ENCODE results near the gene CPNE4.

CPNE4 gene

GRCh38 chr3:131564812-131565211 is 470.0 kb downstream of the CPNE4 start:
- no peak for DNase-seq

DNA sequence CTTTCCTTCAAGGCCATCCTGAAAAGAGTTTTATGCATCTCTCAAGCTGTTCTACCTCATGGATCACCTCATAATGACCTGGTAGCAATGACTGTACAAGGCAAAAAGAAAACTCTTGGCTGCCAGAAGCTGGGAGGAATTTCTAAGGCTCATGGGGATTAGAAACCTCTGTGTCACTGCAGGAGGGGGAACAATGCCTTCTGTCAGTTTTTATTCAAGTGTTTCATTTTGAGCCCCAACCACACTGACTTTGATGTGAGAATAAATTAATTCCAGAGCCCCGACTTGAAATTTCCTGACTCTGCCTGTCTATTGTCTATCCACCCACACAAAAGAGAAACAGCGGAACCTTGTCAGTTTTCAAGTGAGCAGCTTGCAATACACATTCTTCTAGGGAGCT is 473.3 kb downstream of the CPNE4 start:
- no peak for DNase-seq

DNA sequence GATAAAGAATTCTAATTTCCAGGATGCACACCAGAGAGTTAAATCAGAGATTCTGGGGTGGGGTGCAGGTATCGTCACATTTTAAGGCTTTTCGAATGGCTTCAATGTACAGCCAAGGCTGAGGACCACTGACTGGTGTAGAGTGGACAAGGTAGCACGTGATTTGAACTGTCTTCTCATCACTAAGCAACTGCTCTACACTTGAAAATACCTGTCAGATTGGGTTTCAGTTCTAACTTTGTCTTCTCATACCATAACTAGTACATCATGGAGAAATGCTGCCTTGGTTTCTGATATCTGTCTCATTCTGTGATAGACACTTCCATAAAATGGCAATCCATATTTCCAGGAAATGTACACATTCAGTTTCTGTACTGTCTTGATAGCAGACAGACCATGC is 474.0 kb downstream of the CPNE4 start:
- DNase-seq, result no peak

DNA sequence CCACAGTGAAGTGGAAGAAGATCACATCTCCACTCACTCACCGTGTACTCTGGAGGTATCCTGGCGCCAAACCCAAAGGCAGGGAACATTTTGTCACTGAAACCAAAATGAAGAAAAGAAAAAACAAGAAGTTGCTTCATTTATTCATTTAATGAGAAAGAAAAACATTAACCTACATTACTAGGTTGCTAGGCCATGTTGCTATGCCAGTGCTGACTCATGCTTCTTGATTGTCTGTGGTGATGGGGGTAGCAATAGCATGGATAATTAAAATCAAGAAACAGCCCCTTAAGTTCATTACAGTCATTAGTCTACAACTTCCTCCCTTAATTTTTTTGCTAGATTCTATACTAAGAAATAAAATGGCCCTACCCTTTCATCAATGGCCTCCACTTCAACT is 479.4 kb downstream of the CPNE4 start:
- DNase-seq, result no peak

DNA sequence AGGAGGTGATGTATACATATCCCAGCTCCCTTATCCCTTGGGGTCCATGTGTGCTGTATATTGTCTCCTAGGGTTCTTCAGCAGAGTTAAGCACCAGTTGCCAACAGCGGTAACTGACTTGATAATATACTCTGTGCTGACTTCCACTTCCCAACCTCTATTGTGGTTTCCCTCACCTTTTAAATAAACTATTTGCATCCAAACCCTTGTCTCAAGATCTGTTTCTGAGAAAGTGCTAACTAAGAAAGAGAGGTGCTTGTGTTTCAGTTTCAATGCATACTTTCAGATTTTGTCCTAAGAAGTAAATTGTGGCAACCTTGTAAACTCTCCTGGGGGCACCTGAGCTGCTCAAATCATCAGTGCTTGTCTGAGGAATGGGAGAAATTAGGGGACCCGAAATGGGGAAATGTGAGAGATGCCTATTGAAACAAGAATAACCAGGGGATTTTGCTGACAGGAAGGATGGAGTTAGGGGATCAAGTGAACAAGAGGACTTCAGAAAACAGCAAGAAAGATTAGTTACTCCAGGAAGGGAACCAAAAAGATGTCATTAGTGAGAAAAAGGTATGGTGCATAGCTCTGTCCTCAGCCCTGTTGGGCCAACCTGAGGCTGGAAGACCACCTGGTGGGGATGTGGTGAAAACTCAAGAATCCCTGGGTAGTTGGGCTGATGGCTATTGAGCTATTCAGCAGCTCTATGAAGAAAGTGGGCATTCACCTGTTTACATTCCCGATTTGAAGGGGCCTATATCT is 481.1 kb downstream of the CPNE4 start:
- DNase-seq, result no peak

DNA sequence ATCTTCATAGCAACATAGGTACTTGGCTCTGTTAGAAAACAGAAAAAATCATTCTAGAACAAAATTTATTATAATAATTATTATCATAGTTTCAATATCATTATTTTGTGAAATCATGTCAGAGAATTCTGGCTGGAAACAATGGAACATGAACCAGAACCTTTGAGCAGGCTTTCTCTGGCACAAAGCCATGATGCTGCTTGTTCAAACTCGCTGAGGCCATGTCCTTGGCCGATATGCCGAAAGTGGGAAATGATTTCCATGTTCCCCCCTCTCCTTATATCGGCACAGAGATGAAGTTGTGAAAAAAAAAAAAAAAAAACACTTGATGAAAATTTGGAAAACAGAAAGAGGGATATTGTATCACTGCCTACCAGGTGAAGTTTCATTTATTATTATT is 483.1 kb downstream of the CPNE4 start:
- no peak for DNase-seq

DNA sequence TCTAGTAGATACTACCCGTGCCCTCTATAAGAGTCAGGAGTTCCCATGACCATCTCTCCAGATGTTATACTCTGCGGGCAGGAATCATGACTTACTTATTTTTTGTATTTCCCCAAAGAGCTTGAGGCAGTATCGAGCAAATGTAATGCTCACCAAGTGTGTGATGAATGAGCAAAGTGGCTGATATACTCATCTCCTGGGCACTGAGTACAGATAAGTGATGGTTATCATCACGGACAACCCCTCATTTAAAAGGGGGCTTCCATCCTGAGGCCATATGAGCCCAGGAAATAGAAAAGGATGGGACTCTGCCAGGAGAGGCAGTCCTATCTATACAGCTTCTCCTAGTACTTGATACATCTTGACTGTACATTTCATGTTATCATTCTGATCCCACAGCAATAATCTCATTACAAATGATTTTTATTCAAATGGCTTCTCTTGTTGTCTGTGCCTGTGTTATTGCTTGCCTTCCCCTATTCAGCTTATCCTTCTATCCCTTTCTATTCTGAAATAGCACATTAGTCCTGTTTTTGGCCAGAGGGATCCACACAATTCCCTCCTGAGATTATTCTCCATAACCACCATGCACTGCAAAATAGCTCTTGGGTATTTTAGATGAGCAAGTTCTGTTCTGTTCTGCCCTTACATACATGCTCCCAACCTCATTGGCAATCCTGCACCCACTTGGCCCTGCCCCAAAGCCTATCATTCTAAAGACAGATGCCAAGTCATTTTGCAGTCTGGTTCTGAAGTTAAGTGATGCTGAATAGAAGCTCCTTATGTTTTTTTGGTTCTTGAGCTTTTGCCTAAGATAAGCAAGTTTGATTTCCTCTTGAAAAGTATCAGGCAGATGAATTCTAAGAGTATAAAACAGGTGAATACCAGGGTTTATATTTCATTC is 484.0 kb downstream of the CPNE4 start:
- DNase-seq, result no peak

DNA sequence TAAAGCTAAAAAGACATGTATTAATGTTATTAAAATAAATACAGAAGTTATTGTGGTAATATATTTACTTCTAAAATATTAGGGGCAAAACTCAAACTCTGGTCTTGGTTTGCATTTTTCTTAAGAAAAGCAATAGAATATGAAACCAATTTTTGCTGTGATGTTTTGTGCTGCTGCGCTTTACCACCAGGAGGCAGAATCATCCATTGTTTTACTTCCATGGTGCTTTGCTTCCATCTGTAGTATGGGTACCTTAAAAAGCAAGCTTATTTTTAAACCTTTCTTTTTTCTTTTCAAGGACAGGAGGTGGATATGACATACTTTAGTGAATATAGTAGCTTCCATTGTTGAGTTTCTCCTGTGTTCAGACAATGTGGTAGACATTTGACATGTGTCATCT is 485.5 kb downstream of the CPNE4 start:
- no peak for DNase-seq

DNA sequence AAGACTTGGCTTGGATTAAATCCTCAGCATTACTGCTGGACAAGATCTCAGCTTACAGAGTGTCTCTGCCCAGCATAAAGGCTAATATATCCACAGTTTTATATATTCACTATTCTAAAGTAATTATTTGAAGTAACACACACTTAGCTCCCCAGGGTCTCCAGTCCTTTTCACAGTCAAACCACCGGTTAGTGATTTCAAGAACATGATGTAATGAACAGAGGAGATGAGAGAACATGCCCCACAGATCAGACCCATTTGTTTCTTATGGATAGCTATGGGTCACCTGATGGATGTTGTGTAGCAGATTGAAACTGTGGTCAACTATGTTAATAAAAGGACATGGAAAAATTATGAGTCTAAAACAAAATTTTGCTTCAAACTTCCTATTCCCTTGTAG is 487.2 kb downstream of the CPNE4 start:
- DNase-seq, result no peak

DNA sequence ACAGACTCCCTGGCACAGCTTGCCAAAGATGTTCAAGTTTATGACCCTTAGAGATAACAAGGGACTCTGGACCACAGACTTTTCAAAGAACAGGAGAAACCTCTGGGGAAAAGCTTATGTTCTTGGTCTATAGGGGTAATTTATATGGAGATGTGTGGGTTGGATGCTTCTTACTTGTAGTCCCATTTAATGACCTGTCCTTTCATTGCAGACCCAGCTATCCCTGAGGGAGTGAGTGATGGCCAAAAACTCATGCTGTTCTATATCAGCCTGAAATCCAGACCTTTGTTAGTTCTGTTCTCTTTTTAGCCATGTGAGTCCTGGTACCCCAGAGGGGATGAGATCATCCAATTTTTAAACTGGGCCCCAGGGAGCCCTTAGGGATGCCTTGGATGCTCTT is 488.4 kb downstream of the CPNE4 start:
- DNase-seq, result no peak

DNA sequence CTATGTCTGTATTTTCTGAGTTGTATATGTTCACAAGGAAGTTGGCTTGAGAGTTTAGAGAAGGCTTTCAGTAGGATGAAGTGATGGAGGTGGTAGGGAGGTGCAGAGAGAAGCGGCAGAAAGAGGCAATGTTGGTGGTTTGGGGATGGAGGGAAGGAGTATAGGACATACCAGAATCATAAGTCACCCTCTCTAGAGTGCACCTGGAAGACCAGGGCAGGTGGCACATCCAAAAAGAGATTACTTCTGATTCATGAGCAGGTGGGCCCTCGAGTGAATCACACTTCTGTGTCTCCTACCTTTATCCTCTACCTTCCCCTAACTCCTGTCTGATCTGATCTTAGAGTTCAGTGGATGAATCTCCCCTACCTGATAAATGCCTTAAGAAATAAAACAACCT is 490.3 kb downstream of the CPNE4 start:
- no peak for DNase-seq

DNA sequence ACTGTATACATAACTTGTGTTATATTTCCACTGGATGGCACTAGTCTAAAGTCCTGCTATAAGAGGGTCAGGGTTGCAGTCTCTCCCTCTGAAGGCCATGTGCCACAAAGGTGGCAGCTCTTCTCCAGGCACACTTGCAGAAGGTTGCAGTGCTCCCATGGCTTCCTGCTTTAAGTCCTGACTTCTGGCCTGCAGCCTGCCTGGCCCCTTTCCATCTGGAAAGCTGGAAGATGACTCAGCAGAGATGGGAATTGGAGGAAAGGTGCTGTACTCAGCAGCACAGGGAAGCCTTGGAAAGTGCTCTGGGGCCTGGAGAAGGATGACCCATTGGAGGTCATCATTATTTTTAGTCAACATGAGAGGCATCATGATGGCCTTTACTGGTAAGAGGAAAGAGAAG is 491.1 kb downstream of the CPNE4 start:
- no peak for DNase-seq

- no peak for DNase-seq
Measured at GRCh38 chr3:131541288-131541687, 493.5 kb downstream of the CPNE4 start.

DNA sequence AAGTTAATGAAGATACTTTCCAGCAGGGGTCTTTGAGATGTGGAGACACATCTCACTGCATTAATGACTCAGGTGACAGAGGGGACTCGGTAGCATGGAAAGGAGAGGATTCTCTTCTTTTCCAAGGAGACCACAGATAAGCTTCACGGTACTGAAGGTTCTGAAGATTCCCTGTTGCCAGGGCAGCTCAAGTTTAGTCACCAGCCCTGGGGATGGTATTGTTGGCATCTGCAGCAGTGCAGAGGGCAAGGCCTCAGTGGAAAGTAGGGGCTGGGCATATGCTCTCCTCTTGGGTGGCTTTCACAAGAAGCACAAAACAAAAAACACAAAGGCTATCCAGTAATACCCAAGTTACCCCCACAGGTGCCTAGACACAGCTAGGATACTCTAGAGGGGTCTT is 494.0 kb downstream of the CPNE4 start:
- DNase-seq, result no peak

DNA sequence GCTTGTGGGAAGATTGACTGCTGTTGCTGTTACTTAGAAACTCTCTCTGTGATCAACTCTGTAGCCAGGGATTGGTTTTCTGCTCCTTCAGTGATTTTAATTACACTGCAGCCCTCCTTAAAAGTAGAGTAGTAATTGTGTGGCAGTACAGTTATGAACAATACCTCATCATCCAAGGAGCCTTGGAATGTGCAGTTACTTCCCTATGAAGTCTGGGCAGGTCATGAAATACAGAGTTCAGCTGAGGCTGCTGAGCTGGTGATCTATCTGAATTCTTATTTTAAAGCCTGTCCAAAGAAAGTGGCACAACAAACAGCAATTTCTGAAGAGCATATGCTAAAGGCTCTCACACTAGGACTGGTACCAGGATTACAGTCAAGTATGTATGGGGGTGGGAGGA is 494.7 kb downstream of the CPNE4 start:
- no peak for DNase-seq

DNA sequence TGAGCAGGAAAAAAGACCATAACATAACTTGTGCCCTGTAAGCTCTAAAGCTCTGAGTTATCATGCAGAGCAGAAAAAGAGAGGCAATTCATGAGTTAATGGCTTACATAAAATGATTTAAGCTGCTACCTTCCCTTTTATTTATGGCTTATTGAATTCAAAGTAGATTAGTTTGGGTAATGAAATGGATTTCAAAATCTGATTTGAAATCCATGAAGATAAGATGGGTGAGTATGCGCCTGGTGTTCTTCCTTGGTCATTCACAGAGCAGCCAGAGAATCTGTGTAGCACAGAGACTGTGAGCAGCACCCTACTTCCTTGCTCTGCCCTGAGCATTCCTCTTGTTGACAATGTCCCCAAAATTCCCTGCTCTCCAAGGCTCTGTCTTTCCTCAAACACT is 495.8 kb downstream of the CPNE4 start:
- DNase-seq, result no peak

GRCh38 chr3:131537531-131537930 is 497.3 kb downstream of the CPNE4 start:
- DNase-seq, result no peak

GRCh38 chr3:131535596-131535995 is 499.2 kb downstream of the CPNE4 start:
- DNase-seq, result no peak

DNA sequence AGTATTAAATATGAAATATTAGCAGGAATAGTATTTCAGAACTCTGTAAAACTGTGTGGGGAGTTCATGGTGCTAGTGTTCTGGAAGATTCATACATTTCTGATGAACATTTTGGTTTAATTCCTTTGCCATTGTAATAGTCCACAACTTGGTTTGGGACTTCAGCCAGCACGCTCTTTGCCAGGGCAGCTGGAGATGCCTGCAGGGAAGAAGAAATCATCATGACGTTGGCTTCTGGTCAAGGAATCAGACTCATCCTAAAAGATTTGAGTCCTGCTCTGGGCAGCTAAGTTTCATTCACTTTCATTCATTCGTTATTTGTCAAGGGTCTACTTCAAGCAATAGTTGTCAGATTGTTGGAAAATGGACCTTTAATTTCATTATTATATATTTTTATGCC is 499.7 kb downstream of the CPNE4 start:
- no peak for DNase-seq

DNA sequence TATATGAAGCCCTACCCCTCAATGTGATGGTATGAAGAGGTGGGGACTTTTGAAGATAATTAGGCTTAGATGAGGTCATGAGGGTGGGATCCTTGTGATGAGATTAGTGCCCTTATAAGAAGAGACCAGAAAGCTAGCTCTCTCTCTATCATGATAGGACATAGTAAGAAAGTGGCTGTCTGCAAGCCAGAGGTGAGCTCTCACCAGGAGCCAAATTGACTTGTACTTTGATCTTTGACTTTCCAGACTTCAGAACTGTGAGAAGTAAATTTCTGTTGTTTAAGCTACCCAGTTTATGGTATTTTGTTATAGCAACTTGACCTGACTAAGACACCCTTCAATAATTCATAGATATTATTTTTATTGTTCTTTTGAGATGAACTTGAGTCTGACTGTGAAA is 502.2 kb downstream of the CPNE4 start:
- no peak for DNase-seq

- no peak for DNase-seq
Measured at GRCh38 chr3:131530843-131531242, 504.0 kb downstream of the CPNE4 start.

DNA sequence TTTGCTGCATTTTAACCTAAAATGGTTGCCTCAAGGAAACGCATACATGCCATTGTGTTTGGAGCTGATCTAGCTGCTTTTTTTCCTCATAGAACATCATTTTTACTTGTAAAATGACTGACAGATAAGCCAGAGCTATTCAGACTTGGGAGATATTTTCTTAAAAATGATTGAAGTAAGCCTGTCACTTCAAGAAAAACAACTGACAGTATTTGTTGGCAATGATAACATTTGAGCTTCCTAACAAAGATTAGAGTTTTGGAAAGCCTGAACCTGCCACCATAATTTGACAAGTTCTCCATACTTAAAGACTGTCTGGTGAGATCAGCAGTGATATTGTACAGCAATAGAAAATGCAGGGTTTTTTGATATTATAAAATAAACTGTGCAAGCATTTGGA is 504.4 kb downstream of the CPNE4 start:
- no peak for DNase-seq

- DNase-seq, result no peak
Measured at GRCh38 chr3:131526801-131527347, 507.9 kb downstream of the CPNE4 start.

GRCh38 chr3:131518680-131519079 is 516.1 kb downstream of the CPNE4 start:
- no peak for DNase-seq
